K562 (cell line): ENCODE data around the gene SYN1.

ENCODE experiments used
- CHD1 ChIP-seq: fragments of 200-600 bp; sonication (generic); IDR thresholded peaks from one replicate; pipeline ENCODE4 v1.6.1; 2012; ENCODE audit warnings: mild to moderate bottlenecking, moderate library complexity, low read length, inconsistent platforms
- CHD2 ChIP-seq: IDR thresholded peaks from 2 replicates; pipeline ENCODE4 v1.6.1; 2011; ENCODE audit warnings: low read depth, low read length
- JUNB ChIP-seq: fragments of 450-650 bp; formaldehyde crosslinking; conservative IDR thresholded peaks from 2 replicates; pipeline ENCODE4 v1.4.0; 2020; ENCODE audit warnings: mild to moderate bottlenecking
- MCM5 ChIP-seq: fragments of 450-650 bp; IDR thresholded peaks from 2 replicates; pipeline ENCODE4 v1.6.1; 2016; ENCODE audit warnings: low read depth
- POLR2A ChIP-seq: fragments of 450-650 bp; conservative IDR thresholded peaks from 2 replicates; pipeline ENCODE4 v1.6.1; 2016
- SPI1 ChIP-seq: IDR thresholded peaks from 2 replicates; pipeline ENCODE4 v1.6.1; 2011; ENCODE audit warnings: low read depth, low read length, control low read depth, borderline replicate concordance
- ZNF263 ChIP-seq: sonication (generic); formaldehyde crosslinking; IDR thresholded peaks from 2 replicates; pipeline ENCODE4 v1.8.0; 2022; ENCODE audit warnings: mild to moderate bottlenecking, missing genetic modification reagents, borderline replicate concordance
- ZNF695 ChIP-seq: fragments of 450-650 bp; formaldehyde crosslinking; IDR thresholded peaks from 2 replicates; pipeline ENCODE4 v1.4.0; 2020; ENCODE audit warnings: mild to moderate bottlenecking, moderate library complexity
- TF ChIP-seq, protein P1 (sequence below): fragments of 450-650 bp; formaldehyde crosslinking; IDR thresholded peaks from 2 replicates; pipeline ENCODE4 v1.4.0; 2022; ENCODE audit warnings: missing genetic modification characterization
- TF ChIP-seq, protein P2 (sequence below): sonication (generic); formaldehyde crosslinking; IDR thresholded peaks from 2 replicates; pipeline ENCODE4 v1.4.0; 2020; ENCODE audit warnings: mild to moderate bottlenecking, missing genetic modification reagents

DNA sequence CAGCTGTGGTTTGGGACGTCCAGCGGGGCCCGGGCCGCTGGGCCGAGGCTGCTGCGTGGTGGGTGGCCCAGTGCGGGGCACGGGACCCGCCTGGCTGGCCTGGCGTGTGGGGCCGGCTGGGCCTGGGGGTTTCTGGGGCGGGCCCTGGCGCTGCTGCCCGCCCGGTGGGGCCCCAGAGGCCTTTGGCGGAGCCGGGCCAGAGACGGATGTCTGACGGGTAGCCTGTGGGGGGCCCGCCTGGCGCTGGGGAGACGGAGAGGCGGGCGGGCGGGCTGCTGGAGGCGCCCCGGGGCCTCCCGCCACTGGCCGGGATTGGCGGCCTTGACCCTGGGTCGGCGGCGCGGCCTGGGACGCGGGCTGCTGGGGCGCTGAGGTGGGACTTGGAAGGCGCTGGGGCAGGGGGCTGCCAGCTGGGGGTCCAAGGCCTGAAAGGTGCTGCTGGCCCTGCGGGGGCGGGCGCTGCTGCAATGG is 45.5 kb downstream of the SYN1 start:
- TF ChIP-seq, protein P1, sequence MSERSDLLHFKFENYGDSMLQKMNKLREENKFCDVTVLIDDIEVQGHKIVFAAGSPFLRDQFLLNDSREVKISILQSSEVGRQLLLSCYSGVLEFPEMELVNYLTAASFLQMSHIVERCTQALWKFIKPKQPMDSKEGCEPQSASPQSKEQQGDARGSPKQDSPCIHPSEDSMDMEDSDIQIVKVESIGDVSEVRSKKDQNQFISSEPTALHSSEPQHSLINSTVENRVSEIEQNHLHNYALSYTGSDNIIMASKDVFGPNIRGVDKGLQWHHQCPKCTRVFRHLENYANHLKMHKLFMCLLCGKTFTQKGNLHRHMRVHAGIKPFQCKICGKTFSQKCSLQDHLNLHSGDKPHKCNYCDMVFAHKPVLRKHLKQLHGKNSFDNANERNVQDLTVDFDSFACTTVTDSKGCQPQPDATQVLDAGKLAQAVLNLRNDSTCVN = no peak
- TF ChIP-seq MCM5 (no peak), CHD2 (no peak), CHD1 (no peak), POLR2A (no peak), JUNB (CRISPR knock-in tag) (no peak), SPI1 (no peak), ZNF695 (CRISPR knock-in tag) (no peak), ZNF263 (no peak)
- TF ChIP-seq, protein P2, sequence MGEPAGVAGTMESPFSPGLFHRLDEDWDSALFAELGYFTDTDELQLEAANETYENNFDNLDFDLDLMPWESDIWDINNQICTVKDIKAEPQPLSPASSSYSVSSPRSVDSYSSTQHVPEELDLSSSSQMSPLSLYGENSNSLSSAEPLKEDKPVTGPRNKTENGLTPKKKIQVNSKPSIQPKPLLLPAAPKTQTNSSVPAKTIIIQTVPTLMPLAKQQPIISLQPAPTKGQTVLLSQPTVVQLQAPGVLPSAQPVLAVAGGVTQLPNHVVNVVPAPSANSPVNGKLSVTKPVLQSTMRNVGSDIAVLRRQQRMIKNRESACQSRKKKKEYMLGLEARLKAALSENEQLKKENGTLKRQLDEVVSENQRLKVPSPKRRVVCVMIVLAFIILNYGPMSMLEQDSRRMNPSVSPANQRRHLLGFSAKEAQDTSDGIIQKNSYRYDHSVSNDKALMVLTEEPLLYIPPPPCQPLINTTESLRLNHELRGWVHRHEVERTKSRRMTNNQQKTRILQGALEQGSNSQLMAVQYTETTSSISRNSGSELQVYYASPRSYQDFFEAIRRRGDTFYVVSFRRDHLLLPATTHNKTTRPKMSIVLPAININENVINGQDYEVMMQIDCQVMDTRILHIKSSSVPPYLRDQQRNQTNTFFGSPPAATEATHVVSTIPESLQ = no peak
